GM12801 (cell line): Measurements from ENCODE around the gene LYSMD2.

ENCODE experiments used
- TF ChIP-seq, protein P1 (sequence below): IDR thresholded peaks from one replicate; pipeline ENCODE4 v1.5.1; 2011; ENCODE audit warnings: control low read depth; ENCODE audit not compliant: insufficient read length; ENCODE audit errors: extremely low read depth

LYSMD2 gene

DNA sequence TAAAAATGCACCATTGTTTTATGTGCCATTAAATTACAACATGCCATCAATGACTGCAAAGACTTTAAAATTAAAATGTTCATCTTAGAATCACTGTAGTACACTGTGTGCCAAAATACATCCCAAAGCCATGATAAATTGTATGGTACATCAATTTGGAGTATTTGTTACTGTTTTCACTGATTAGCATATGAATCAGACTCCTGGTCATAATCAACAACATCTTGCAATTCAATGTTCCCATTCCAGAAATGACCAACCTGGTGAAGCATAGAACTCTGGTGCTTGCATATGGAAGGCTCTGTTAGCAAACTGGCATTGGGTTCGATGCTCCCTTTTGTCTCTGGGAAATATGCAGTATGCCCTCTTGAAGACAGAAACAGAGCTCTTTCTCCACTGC, 22.5 kb downstream of the LYSMD2 start:
- TF ChIP-seq, protein P1, sequence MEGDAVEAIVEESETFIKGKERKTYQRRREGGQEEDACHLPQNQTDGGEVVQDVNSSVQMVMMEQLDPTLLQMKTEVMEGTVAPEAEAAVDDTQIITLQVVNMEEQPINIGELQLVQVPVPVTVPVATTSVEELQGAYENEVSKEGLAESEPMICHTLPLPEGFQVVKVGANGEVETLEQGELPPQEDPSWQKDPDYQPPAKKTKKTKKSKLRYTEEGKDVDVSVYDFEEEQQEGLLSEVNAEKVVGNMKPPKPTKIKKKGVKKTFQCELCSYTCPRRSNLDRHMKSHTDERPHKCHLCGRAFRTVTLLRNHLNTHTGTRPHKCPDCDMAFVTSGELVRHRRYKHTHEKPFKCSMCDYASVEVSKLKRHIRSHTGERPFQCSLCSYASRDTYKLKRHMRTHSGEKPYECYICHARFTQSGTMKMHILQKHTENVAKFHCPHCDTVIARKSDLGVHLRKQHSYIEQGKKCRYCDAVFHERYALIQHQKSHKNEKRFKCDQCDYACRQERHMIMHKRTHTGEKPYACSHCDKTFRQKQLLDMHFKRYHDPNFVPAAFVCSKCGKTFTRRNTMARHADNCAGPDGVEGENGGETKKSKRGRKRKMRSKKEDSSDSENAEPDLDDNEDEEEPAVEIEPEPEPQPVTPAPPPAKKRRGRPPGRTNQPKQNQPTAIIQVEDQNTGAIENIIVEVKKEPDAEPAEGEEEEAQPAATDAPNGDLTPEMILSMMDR = no peak

DNA sequence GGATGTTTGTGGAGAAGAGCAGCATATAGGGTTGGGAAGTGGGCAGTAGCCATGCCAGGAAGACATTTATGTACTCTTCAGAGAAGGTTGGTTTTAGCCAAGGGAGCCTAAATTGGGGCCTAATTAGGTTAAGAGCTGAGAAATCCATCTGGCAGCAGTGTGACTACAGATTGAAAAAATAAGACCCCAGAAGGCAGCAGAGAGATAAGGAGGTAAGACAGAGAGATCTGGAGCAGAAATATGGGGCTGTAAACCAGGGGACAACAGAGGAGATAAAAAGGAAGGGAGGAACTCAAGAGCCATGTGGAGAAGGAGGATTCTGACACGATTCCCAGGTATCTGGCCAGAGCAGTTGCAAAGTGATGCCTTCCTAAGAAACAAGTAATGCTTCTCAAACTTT, 23.3 kb downstream of the LYSMD2 start:
- TF ChIP-seq, protein P1 = no peak

DNA sequence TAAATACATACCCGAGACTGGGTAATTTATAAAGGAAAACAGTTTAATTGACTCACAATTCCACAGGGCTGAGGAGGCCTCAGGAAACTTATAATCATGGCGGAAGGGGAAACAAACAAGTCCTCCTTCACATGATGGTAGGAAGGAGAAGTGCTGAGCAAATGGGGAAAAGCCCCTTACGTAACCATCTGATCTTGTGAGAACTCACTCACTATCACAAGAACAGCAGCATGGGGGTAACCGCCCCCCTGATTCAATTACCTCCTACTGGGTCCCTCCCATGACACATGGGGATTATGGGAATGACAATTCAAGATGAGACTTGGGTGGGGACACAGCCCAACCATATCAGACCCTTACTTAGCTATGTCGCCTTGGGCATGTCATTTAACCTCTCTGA, 28.4 kb downstream of the LYSMD2 start:
- TF ChIP-seq, protein P1 = no peak

DNA sequence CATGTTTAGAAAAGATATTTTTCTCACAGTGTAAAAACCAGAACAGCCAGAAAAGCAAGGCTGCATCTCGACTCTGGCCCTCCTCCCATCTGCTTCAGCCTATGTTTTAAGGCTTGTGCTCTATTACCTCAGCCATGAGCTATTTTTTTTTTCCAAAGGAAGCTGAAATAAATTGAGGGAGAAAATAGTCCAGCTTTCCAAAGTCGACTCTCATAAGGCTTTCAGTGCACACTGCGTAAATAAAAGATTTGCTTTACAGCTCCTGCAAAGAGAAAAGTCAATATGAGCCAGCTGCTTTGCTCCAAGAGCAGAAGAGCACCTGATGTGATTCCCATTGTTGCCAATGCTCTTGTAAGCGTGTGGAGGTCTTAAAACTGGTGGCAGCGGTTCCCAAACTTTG, 29.4 kb downstream of the LYSMD2 start:
- TF ChIP-seq, protein P1 = no peak

DNA sequence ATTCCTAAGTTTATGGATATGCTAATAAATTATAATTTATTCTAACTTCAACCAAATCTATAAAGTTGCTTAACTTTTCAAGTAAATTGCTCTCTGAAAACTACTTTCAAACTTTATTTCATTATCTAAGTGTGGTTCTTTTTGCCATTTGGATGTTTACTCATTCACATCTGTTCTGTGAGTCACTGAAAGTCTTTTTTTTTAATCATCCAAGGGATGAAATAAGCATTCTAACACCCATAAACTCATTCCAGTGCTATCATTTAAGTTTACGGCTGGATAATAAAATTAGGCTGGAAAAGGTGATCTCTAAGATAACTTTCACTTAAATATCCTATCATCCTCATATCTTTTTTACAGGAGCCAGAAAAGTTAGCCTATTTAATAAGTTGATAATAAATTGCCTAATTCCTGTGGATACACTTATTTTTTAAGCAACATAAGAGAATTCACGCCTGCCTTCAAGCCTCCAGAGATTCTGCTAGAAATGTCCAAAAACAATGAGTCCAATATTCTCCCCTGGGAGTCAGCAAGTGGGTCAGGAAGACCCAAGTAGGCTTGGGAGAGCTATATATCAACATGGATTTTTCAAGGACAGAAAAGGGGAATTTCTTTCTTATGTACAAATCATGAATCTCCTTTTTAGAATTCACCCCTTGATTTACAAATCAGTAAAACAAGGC, 30.4 kb downstream of the LYSMD2 start:
- TF ChIP-seq, protein P1 = no peak

DNA sequence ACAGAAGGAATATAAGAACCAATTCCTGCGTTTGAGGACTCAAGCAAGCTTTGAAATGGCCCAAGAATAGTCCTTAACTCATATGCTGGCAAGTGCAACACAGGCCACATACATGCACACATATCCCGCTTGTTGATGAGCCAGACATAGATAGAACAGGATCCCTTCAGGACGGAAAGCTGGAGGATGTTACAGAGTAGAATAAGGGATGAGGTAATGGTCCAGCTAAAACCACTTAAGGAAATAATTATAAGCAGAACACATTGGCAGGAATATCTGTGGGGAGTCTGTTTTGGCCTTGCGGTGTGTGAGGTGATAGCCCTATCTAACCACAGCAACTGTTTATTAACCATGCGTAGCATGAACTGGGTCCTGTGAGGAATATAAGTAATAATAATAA, 31.2 kb downstream of the LYSMD2 start:
- TF ChIP-seq, protein P1 = no peak

DNA sequence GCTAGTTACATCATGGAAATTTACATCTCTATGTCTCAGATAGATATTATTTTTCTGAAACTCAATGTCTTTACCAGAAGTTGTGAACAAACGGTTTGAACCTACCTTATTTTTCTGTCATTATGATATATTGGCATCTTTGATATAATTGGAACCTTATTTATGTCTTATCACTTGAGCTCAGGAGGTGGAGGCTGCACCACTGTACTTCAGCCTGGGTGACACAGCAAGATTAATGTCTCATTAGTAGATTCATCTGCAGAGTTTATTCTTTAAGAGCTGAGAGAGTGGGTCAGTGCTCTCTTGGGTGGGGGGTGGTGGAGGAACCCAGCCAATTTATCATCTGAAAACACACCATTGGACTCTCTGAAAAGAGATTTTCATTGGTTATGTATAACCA, 34.7 kb downstream of the LYSMD2 start:
- TF ChIP-seq, protein P1 = no peak
